LNCAP (cell line): ENCODE measurements around the gene RNF215.

Experiments
- TF ChIP-seq, protein P1 (sequence below): fragments of 450-650 bp; IDR thresholded peaks from 2 replicates; pipeline ENCODE4 v1.5.1; 2017; ENCODE audit warnings: mild to moderate bottlenecking

The RNF215 gene

DNA sequence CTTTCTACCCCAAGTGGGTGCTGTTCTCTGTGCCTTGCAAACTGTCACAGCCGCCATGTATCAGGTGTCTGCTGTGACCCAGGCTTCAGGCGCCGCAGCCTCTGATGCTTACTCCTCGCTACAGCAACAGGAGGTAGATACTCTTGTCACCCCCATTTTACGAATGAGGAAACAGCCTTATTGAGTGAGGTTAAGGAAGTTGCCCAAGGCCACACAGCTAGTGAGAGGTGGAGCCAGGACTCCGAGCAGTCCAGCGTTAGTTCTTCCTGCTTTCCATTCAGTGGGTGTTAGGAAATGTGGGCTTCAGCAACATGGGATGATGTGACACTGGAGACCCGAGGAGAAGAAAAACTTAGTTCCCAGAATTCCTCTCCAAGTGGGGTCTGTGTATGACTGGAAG, 14.3 kb downstream of the RNF215 start:
- TF ChIP-seq, protein P1, sequence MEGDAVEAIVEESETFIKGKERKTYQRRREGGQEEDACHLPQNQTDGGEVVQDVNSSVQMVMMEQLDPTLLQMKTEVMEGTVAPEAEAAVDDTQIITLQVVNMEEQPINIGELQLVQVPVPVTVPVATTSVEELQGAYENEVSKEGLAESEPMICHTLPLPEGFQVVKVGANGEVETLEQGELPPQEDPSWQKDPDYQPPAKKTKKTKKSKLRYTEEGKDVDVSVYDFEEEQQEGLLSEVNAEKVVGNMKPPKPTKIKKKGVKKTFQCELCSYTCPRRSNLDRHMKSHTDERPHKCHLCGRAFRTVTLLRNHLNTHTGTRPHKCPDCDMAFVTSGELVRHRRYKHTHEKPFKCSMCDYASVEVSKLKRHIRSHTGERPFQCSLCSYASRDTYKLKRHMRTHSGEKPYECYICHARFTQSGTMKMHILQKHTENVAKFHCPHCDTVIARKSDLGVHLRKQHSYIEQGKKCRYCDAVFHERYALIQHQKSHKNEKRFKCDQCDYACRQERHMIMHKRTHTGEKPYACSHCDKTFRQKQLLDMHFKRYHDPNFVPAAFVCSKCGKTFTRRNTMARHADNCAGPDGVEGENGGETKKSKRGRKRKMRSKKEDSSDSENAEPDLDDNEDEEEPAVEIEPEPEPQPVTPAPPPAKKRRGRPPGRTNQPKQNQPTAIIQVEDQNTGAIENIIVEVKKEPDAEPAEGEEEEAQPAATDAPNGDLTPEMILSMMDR = no peak

DNA sequence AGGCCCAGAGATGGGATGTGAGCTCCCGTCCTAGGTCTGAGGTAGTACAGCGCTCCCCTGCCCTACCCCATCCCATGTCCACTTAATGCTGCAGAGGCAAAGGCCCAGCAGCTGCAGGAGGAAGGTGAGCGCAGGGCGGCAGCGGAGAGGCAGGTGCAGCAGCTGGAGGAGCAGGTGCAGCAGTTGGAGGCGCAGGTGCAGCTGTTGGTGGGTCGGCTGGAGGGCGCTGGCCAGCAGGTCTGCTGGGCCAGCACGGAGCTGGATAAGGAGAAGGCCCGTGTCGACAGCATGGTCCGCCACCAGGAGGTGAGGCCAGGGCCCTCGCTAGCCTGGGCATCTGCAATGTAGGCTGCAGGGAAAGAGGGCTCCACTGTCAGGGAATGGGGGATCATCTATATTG, 15.2 kb downstream of the RNF215 start:
- TF ChIP-seq, protein P1 = no peak

DNA sequence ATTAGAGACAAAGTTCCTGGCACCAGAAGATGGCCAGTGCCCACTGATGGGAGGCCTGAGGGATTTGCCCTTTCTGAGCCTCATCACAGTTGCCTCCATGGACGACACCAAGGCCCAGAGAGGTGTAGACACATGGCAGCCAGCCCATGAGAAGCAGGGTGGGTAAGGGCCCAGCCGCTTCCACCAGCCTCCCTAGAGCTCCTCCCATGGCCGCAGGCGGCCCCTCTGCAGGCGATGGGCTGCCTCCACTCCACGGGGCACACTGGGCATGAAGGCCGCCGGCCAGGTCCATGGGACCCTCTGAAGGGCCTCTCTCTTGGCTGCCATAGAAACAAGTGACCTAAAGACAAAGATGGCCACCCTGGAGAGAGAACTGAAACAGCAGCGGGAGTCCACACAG, 15.9 kb downstream of the RNF215 start:
- TF ChIP-seq, protein P1 = no peak

DNA sequence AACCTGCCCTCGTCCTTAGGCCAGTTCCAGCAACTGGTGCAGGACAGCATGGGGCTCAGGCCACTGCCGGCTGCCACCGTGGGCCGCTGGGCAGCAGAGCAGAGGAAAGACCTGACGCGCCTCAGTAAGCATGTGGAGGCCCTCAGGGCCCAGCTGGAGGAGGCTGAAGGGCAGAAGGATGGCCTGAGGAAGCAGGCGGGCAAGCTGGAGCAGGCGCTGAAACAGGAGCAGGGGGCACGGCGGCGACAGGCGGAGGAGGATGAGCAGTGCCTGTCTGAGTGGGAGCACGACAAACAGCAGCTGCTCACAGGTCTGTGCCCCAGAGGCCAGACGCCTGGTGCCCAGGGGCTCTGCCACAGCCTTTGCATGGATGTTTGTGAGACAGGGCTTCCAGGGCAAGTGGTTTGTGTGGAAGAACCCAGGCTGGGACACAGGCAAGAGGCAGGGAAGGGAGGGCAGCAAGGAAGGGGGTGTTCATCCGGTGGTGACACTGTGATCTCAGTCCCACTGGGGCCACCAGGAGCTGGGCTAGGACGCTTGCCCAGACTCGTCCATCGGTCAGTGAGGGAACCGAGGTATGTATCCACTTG, 16.5 kb downstream of the RNF215 start:
- TF ChIP-seq, protein P1 = no peak

DNA sequence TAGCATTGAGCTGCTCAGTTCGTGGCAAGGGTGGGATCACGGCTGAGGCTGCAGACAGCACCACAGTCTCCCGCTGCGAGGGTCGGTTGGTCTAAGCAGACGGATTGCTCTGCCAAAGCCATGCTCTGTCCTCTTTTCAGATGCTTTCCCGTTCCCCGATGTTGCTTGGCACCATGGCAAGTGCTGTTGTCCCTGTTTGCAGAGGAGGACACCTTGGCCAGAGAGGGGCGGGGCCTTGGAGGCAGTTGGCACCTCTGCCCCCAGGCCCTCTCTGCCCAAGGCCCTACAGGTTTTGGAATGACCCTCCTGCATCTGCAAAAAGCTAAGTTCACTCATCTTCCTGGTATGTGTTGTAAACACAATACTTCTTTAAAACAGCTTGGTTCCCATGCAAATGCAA, 18.8 kb downstream of the RNF215 start:
- TF ChIP-seq, protein P1 = no peak

DNA sequence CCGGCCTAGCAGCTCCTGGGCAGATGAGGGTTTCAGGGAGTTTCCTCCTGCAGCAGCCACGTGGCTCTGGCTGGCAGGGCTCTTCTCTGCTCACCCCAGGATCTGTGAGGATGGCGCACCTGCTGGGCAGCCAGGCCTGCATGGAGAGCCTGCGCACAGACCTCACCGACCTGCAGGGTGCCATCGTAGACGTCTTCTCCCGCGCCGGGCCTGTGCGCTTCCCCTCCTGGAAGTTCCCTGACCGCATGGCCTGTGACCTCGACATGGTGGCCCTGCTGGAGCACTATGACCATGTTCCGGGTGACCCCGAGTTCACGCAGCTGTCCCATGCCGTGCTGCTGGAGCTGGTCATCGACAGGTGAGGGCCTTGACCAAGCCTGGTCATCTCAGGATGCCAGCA, 21.3 kb downstream of the RNF215 start:
- TF ChIP-seq, protein P1 = no peak

DNA sequence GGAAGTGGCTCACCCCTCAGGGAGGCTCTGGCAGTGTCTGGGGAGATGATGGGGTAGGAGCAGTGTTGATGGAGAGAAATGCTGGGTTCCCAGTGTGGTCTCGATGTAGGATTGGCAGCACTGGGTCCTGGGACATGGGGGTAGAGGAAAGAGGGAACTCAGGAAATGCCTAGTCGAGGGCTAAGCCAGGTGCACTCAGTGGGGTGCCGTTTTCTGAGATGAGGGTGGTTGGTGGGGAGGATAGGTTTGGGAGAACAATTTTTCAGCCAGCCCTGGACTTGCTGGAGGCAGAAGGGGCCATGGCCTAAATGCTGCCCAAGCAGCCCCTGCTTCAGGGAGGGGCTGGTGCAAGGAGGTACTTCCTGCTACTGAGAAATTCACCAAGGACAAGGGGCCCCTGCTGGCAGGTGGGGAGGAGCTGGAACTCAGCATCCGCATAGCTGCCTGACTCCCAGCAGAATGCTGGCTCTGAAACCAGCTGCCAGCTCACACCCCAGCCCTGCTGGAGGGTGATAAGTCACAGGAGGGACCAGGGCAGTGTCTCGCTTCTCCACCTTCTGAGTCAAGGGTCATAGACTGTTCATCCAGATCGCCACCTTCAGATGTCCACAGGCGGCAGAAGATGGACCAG, 24.4 kb downstream of the RNF215 start:
- TF ChIP-seq, protein P1 = no peak
